Hepatocyte (in vitro differentiated cells): ENCODE measurements around the gene SRP14. TPM values are rescaled to one million over a fixed set of nuclear protein-coding genes. Genes with fewer than 3 reads are reported as not detected.

Experiments used
- DNase-seq: peaks from one replicate; pipeline ENCODE4 v3.0.0-alpha.2; 2016; ENCODE audit warnings: low spot score
- H2AFZ ChIP-seq: fragments of 200-600 bp; sonication (generic); 2 replicates; pipeline ENCODE4 v1.6.0; 2016; ENCODE audit warnings: antibody characterized with exemption, mild to moderate bottlenecking
- H3K27ac ChIP-seq: fragments of 200-600 bp; sonication (generic); 2 replicates; pipeline ENCODE4 v1.5.1; 2016; ENCODE audit warnings: mild to moderate bottlenecking
- H3K27me3 ChIP-seq: fragments of 200-600 bp; sonication (generic); 2 replicates; pipeline ENCODE4 v1.6.1; 2016
- H3K36me3 ChIP-seq: fragments of 200-600 bp; sonication (generic); replicated peaks from 2 replicates; pipeline ENCODE4 v1.5.1; 2016; ENCODE audit warnings: low read depth; ENCODE audit not compliant: insufficient read depth
- H3K4me1 ChIP-seq: fragments of 200-600 bp; sonication (generic); 2 replicates; pipeline ENCODE4 v1.5.1; 2016; ENCODE audit warnings: mild to moderate bottlenecking, moderate library complexity; ENCODE audit not compliant: insufficient read depth
- H3K4me2 ChIP-seq: fragments of 200-600 bp; sonication (generic); 2 replicates; pipeline ENCODE4 v1.6.0; 2016
- H3K4me3 ChIP-seq: fragments of 200-600 bp; sonication (generic); 2 replicates; pipeline ENCODE4 v1.5.1; 2016; ENCODE audit warnings: mild to moderate bottlenecking
- H3K79me2 ChIP-seq: fragments of 200-600 bp; sonication (generic); 2 replicates; pipeline ENCODE4 v1.6.0; 2017; ENCODE audit warnings: mild to moderate bottlenecking
- H3K9me2 ChIP-seq: fragments of 200-600 bp; sonication (generic); replicated peaks from 2 replicates; pipeline ENCODE4 v1.6.0; 2017; ENCODE audit warnings: mild to moderate bottlenecking; ENCODE audit not compliant: insufficient read depth
- H3K9me3 ChIP-seq: fragments of 200-600 bp; sonication (generic); 2 replicates; pipeline ENCODE4 v1.5.1; 2016; ENCODE audit warnings: low read depth, mild to moderate bottlenecking
- H4K20me1 ChIP-seq: fragments of 200-600 bp; sonication (generic); 2 replicates; pipeline ENCODE4 v1.6.0; 2016; ENCODE audit warnings: mild to moderate bottlenecking; ENCODE audit not compliant: insufficient read depth, poor library complexity, severe bottlenecking
- CTCF ChIP-seq: fragments of 200-600 bp; sonication (generic); IDR thresholded peaks from 2 replicates; pipeline ENCODE4 v1.5.1; 2016; ENCODE audit warnings: antibody characterized with exemption, mild to moderate bottlenecking; ENCODE audit not compliant: poor library complexity
- EZH2 ChIP-seq: fragments of 200-600 bp; sonication (generic); IDR thresholded peaks from 2 replicates; pipeline ENCODE4 v1.6.1; 2016; ENCODE audit warnings: antibody characterized with exemption, mild to moderate bottlenecking, borderline replicate concordance
- EZH2phosphoT487 ChIP-seq: fragments of 200-600 bp; sonication (generic); IDR thresholded peaks from one replicate; pipeline ENCODE4 v1.6.1; 2018; ENCODE audit warnings: antibody characterized with exemption, mild to moderate bottlenecking, low read depth, moderate library complexity; ENCODE audit not compliant: unreplicated experiment, severe bottlenecking
- WGBS: methylation state at CpG from one replicate; pipeline ENCODE4 v1.1.6; 2016; ENCODE audit warnings: low lambda C conversion rate; ENCODE audit errors: missing lambda C conversion rate; 5-methylcytosine and 5-hydroxymethylcytosine counted together
- polyA plus RNA-seq: library from polyadenylated mRNA; unstranded; fragments of >200 nt; fragmentation: Nextera tagmentation; extraction: Ambion mirVana; gene quantifications from 2 replicates; pipeline ENCODE4 v1.2.1, GENCODE V29; 2016
- total RNA-seq: library from RNA; depleted of rRNA; stranded (reverse); fragments of >200 nt; gene quantifications from 2 replicates; pipeline ENCODE4 v1.2.3, GENCODE V29; 2014

The SRP14 gene
- total and polyA plus RNA-seq, 2 experiments from 2014 or later = 219 to 827 TPM

- H3K36me3 ChIP-seq = peaks cover 3% of the 10 kb centered on the region
Observed at GRCh38 chr15:40010686-40011085, 28.3 kb downstream of the SRP14 start.

GRCh38 chr15:40008061-40008765 is 30.8 kb downstream of the SRP14 start:
- Histone ChIP-seq H3K4me2 (no peak overlapping the region), H3K9me2 (no peaks in the 10 kb centered on the region), H3K36me3 (peaks cover 3% of the 10 kb centered on the region), H3K79me2 (no peaks in the 10 kb centered on the region), H2AFZ (no peak overlapping the region), H3K9me3 (no peaks in the 10 kb centered on the region), H4K20me1 (no peaks in the 10 kb centered on the region), H3K4me1 (peaks cover under 1% of the 10 kb centered on the region), H3K4me3 (no peak overlapping the region), H3K27me3 (no peaks in the 10 kb centered on the region), H3K27ac (no peak overlapping the region)
- no peak for DNase-seq
- TF ChIP-seq EZH2phosphoT487 (no peak), CTCF (no peak), EZH2 (no peak)
- WGBS = 93% methylated on average over 3 of the region's 3 CpGs

More at GRCh38 chr15:40010686-40011085, 28.3 kb downstream of the SRP14 start:
- TF ChIP-seq EZH2phosphoT487 (no peak), EZH2 (no peak), CTCF (no peak)
- WGBS = 90% methylated on average over 4 of the region's 4 CpGs
- Histone ChIP-seq H3K9me2 (no peaks in the 10 kb centered on the region), H3K27ac (no peak overlapping the region), H3K79me2 (no peaks in the 10 kb centered on the region), H3K4me1 (no peaks in the 10 kb centered on the region), H3K27me3 (no peaks in the 10 kb centered on the region), H4K20me1 (no peaks in the 10 kb centered on the region), H3K4me3 (no peak overlapping the region), H3K4me2 (no peak overlapping the region), H2AFZ (no peak overlapping the region), H3K9me3 (peaks cover 9% of the 10 kb centered on the region)
- no peak for DNase-seq

- Histone ChIP-seq H3K36me3 (peaks cover 3% of the 10 kb centered on the region), H3K4me2 (no peak overlapping the region), H3K27me3 (no peaks in the 10 kb centered on the region), H3K4me3 (no peak overlapping the region), H3K4me1 (peaks cover 8% of the 10 kb centered on the region), H3K9me2 (no peaks in the 10 kb centered on the region), H2AFZ (no peak overlapping the region), H3K79me2 (no peaks in the 10 kb centered on the region), H3K27ac (no peak overlapping the region), H4K20me1 (no peaks in the 10 kb centered on the region), H3K9me3 (no peaks in the 10 kb centered on the region)
- TF ChIP-seq EZH2phosphoT487 (no peak), EZH2 (no peak), CTCF (no peak)
- DNase-seq = no peak
- WGBS = 98% methylated on average over 2 of the region's 2 CpGs
Observed at GRCh38 chr15:40006646-40007045, 32.3 kb downstream of the SRP14 start.
